ENCODE results near the gene RNF103.

GRCh38 chr2:86562485-86562921, 61.2 kb downstream of the RNF103 start:
- TF ChIP-seq, protein P1, sequence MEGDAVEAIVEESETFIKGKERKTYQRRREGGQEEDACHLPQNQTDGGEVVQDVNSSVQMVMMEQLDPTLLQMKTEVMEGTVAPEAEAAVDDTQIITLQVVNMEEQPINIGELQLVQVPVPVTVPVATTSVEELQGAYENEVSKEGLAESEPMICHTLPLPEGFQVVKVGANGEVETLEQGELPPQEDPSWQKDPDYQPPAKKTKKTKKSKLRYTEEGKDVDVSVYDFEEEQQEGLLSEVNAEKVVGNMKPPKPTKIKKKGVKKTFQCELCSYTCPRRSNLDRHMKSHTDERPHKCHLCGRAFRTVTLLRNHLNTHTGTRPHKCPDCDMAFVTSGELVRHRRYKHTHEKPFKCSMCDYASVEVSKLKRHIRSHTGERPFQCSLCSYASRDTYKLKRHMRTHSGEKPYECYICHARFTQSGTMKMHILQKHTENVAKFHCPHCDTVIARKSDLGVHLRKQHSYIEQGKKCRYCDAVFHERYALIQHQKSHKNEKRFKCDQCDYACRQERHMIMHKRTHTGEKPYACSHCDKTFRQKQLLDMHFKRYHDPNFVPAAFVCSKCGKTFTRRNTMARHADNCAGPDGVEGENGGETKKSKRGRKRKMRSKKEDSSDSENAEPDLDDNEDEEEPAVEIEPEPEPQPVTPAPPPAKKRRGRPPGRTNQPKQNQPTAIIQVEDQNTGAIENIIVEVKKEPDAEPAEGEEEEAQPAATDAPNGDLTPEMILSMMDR (IDR thresholded peaks at IDR 0.05), result no peak
- TF ChIP-seq POLR2A (IDR thresholded peaks at IDR 0.05), result no peak

Data from Peyer's patch (tissue), 4 donors.